Stimulated activated CD8-positive, alpha-beta memory T cell treated with anti-CD3 and anti-CD28 coated beads, Interleukin-15, amount 100 ng/mL, for 4 hours (primary cell): ENCODE results near the gene DNAH7.

ENCODE experiments used
- DNase-seq, 2 donors: peaks; one replicate each; pipeline ENCODE4 v3.0.0-alpha.2; 2020; ENCODE audit warnings: low read depth in 2 of 2

Gene DNAH7

GRCh38 chr2:195863121-195863520, 205.5 kb downstream of the DNAH7 start:
- DNase-seq: no peak

DNA sequence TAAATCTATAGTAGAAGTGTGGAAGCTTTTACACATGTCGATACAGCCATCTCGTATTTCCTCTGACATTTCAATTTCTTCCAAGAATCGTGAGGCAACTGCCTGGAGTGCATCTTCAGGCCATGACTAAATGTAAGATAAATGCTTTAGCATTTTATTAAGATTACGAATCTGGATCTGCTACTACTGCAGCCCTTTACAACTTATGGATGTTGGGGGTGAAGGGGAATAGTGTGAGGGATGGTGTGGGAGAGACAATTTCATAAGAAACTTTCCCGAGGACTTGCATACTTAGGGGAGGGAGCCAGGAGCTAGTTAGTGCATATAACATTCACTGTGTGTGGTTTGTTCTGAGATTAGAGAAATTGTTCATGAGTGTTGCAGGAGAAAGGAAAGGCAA, 206.8 kb downstream of the DNAH7 start:
- DNase-seq: no peak

GRCh38 chr2:195859513-195859912, 209.1 kb downstream of the DNAH7 start:
- no peak for DNase-seq

DNA sequence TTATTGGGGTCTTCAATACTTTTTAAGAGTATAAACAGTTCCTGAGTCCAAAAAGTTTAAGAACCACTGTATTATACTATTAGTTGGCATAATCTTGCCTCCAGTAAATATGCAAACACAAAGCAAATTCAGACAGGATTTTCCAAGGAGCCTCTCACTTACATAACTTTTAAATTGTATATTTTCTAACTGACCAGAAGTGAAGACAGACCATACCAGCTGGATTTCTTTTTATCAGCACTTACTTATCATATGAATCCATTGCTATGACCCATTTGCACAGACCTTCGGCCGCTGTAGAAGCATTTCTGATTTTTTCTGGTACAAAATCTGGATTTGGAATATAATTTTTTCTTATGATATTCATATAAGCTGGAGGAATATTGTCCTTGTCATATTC, 211.5 kb downstream of the DNAH7 start:
- no peak for DNase-seq

DNA sequence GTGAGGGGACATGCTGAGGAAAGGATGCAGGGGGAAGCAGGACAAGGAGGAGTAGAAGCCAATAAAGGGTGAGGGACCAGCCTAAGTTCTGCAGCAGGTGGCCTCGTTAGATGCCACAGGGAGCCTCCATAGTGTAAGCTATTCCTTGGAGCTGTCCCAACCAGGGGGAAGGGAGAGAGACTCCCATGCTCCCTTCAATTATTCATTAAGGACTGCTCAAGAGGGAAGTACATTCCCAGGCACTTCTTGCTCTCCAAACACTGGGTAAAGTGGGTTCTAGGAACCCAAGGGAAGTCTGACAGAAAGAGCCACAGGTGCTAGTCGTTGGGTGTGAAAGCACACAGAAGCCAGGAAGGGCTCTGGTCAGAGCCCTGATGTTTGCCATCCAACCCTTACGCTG, 217.9 kb downstream of the DNAH7 start:
- no peak for DNase-seq

DNA sequence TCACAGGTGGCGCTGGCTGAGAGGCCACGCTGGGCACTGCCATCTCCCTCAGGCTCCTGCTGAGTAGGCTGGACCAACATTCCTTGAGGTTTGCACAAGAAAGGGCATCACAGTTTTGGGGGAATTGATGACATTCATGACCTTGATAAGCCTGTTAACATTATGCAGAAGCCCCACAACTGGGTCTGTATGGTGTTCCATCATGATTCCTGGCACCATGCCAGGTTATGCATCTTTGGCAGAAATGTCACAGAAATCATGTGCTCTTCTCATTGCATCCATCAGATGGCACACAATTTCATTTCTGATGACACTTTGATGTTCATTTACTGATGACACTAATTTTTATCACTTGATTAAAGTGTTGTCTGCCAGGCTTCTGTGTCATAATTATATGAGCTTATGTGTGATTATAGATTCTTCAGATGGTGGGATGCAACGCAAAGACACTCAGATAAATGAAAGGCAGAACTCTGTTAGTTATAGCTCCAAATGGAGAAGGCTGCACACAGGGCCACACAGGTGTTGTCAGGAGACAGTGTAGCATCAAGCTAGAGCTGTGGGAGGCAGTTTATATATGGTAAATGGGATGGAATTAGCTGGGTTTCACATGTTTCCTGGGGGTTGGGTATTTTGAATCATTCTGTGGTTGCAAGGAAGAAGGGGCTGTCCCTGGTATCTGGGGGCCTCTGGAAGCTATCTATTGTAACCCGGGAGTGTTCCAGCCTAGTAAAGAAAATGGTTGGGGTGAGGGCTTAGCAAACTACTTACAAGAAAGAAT, 220.3 kb downstream of the DNAH7 start:
- no peak for DNase-seq

- no peak for DNase-seq
Observed at GRCh38 chr2:195842932-195843331, 225.7 kb downstream of the DNAH7 start.

- DNase-seq: no peak
Observed at GRCh38 chr2:195838002-195838401, 230.6 kb downstream of the DNAH7 start.

- DNase-seq: no peak
Observed at GRCh38 chr2:195836002-195836401, 232.6 kb downstream of the DNAH7 start.

- no peak for DNase-seq
Observed at GRCh38 chr2:195834836-195835235, 233.8 kb downstream of the DNAH7 start.

DNA sequence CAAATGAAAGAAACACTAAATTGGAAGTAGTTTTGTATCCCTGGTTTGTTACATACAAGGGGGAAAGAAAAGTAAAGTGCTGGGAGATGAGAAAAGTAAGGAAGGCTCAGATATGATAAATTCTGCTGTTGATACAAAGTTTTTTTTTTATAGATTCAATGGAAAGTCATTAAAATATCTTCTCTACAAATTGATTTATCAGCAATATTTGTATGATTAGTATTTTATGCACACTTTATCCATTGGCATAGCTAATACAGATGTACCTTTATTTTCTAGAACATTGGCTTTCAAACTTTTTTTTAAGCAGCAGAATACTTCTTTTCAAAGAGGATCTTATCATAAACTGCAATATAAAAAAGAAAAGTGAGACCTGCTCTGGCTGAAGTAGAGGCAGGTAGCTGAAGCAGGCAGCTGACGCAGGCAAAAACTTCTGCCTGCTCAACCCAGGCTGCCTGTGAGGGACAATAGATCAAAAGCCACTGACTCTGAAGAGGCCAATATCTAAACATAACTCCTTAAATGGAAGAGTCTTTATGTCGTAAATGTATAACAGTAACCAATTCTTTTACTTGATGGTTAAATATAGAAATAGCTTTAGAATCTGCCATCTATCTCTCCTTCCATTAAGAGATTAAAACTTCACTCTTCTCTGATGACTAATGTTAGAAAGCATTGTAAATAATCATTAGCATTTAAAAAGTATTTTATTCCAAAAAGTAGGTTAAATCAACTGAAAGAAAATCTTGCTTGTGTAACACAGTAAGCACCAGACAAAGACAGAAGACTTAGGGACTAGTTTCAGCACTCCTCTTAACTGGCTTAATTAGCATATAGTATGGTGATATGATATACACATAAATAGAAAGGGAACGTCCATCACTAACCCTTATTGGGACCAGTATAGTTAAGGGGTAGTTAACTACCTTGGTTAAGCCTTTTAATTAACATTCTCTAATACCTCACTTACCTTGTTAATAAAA, 237.4 kb downstream of the DNAH7 start:
- DNase-seq: no peak

- no peak for DNase-seq
Observed at GRCh38 chr2:195824478-195824877, 244.2 kb downstream of the DNAH7 start.

DNA sequence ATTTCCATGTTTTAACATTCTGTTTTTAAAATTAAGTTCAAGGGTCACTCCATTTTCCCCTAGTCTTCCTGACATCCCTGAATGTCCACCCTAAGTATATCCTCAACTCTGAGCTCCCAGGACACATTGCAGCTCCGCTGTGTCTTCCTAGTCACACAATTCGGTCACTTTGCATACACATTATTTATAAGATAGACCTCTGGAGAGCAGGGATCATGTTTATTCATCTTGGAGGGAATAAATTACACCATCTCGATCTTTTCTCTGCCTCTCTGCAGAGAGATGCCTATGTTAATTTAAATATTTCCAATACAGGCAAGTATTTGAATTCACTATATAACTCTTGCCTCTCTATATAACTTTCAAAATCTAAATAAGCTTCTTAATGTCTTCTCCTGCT, 245.4 kb downstream of the DNAH7 start:
- DNase-seq: no peak

- no peak for DNase-seq
Observed at GRCh38 chr2:195821566-195821932, 247.1 kb downstream of the DNAH7 start.

GRCh38 chr2:195820867-195821565, 247.6 kb downstream of the DNAH7 start:
- no peak for DNase-seq

- DNase-seq: no peak
Observed at GRCh38 chr2:195820373-195820772, 248.3 kb downstream of the DNAH7 start.

DNA sequence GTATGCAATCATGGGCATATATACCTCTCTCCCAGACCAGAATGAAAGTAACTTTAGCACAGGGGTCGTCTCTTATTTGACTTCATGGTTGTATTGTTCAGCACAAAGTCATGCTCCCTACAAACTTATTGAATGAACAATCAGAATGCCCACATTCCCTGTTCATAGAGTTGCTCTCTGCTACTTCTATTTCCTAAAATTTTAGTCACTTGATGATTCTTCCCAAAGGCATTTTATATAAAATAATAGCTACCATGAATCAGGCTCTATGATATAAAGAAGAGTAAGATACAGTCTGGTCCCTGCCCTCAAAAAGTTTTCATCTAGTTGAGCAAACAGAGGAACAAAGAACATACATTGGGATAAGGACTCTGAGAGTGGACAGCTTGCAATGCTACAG, 249.4 kb downstream of the DNAH7 start:
- DNase-seq: no peak

DNA sequence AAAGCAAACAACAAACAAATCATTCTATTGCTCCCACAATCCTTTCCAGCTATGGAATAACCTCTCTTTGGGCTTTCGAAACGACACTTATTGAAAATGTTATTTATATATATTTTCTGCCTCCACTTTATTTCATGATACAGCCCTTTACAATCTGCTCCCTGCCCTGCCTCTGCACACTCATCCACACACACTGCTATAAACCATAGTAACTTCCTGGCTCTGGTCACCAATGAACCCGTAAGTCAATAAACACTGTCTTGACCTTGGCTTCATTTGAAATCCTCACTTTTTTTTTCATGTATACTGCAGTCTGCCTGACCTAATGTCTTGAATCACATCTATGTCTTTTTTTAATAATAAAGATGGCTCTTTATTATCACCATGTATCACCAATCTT, 250.1 kb downstream of the DNAH7 start:
- DNase-seq: no peak

GRCh38 chr2:195818106-195818505, 250.5 kb downstream of the DNAH7 start:
- DNase-seq: no peak

DNA sequence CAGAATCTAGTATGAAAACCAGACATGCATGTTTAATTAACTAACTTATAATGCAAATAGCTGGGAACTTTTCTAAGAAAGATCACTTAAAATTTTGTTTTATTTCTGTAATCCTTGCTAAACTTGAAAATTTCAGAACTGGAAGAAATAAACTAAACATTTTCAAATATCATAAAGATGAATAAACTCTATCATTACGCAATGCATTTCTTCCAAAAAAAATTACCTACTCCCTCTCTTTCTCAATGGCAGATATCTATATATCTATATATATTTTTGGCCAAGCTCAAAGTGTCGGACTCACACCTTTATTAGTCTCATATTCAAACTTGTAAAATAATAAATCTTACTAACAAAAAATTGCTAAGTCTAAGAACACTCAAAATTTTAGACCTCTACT, 253.6 kb downstream of the DNAH7 start:
- no peak for DNase-seq

DNA sequence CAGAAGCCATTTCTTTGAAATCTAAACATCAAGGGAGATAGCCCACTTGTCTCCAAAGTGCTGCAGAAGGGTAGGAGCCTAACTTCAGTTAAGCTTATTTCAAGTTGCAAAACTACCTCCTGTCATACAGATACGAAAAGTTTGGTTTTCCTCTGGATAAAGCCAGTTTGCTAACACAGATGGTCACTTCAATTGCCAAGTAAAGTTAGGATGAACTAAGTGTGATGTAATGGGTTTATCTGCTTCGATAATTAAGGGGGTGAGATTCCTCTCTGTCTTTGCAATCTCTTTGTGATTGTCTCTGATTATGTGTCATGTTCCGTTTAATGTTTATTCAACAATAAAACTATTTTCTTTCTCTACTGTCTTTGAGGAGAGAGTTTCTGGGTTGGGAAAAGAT, 255.2 kb downstream of the DNAH7 start:
- no peak for DNase-seq

GRCh38 chr2:195810340-195811098, 258.1 kb downstream of the DNAH7 start:
- no peak for DNase-seq
